ENCODE data around the gene DNAAF1.

The DNAAF1 gene

GRCh38 chr16:84137769-84138357 is 7.2 kb upstream of the DNAAF1 start:
- TF ChIP-seq CTCF (IDR thresholded peaks at IDR 0.05; ENCODE audit: low read depth, low read length) (no peak), EZH2phosphoT487 (IDR thresholded peaks at IDR 0.05; ENCODE audit: low read depth) (no peak)
- H3K4me2 ChIP-seq (ENCODE audit: low read length): no peak overlapping the region
- peaks cover 11% of the 10 kb centered on the region for H3K4me1 ChIP-seq (ENCODE audit: low read length)
- no peak overlapping the region for H3K4me3 ChIP-seq (ENCODE audit: low read length)
- no peaks in the 10 kb centered on the region for H3K27me3 ChIP-seq (ENCODE audit: low read depth, low read length)
- no peak overlapping the region for H3K27ac ChIP-seq (ENCODE audit: low read length)
- H3K36me3 ChIP-seq (replicated peaks; ENCODE audit: low read depth, low read length): no peaks in the 10 kb centered on the region
- H4K20me1 ChIP-seq (ENCODE audit: insufficient read depth, low read length): peaks cover 4% of the 10 kb centered on the region; the same call in 1 of the 2 replicates
- H3K79me2 ChIP-seq (ENCODE audit: low read length): no peaks in the 10 kb centered on the region
- no peak overlapping the region for H3K9ac ChIP-seq (ENCODE audit: low read length)
- no peaks in the 10 kb centered on the region for H3K9me3 ChIP-seq (ENCODE audit: insufficient read depth, low read length)
- no peak overlapping the region for H2AFZ ChIP-seq (ENCODE audit: low read depth, low read length)

- Histone ChIP-seq H3K4me3 (ENCODE audit: low read length) (no peak overlapping the region), H3K9me3 (ENCODE audit: insufficient read depth, low read length) (no peaks in the 10 kb centered on the region), H3K27me3 (ENCODE audit: low read depth, low read length) (no peaks in the 10 kb centered on the region), H3K27ac (ENCODE audit: low read length) (no peak overlapping the region), H3K9ac (ENCODE audit: low read length) (no peak overlapping the region), H3K4me2 (ENCODE audit: low read length) (no peak overlapping the region), H3K4me1 (ENCODE audit: low read length) (peaks cover 11% of the 10 kb centered on the region), H3K36me3 (replicated peaks; ENCODE audit: low read depth, low read length) (no peaks in the 10 kb centered on the region), H4K20me1 (ENCODE audit: insufficient read depth, low read length) (peaks cover 4% of the 10 kb centered on the region; the same call in 1 of the 2 replicates), H2AFZ (ENCODE audit: low read depth, low read length) (no peak overlapping the region), H3K79me2 (ENCODE audit: low read length) (no peaks in the 10 kb centered on the region)
- no peak for TF ChIP-seq CTCF (IDR thresholded peaks at IDR 0.05; ENCODE audit: low read depth, low read length)
- no peak for TF ChIP-seq EZH2phosphoT487 (IDR thresholded peaks at IDR 0.05; ENCODE audit: low read depth)
Observed at GRCh38 chr16:84138500-84138823, 6.6 kb upstream of the DNAAF1 start.

GRCh38 chr16:84138824-84139627 is 6.1 kb upstream of the DNAAF1 start:
- Histone ChIP-seq H3K79me2 (ENCODE audit: low read length) (0 out of 2 replicates have a peak, but pooled peaks cover under 1% of the 10 kb centered on the region), H3K9me3 (ENCODE audit: insufficient read depth, low read length) (no peaks in the 10 kb centered on the region), H3K27me3 (ENCODE audit: low read depth, low read length) (no peaks in the 10 kb centered on the region), H3K4me1 (ENCODE audit: low read length) (peaks cover 11% of the 10 kb centered on the region), H4K20me1 (ENCODE audit: insufficient read depth, low read length) (peaks cover 4% of the 10 kb centered on the region; the same call in 1 of the 2 replicates), H3K36me3 (replicated peaks; ENCODE audit: low read depth, low read length) (no peaks in the 10 kb centered on the region), H3K4me2 (ENCODE audit: low read length) (no peak overlapping the region), H3K4me3 (ENCODE audit: low read length) (no peak overlapping the region), H3K9ac (ENCODE audit: low read length) (no peak overlapping the region), H2AFZ (ENCODE audit: low read depth, low read length) (no peak overlapping the region), H3K27ac (ENCODE audit: low read length) (no peak overlapping the region)
- TF ChIP-seq CTCF (IDR thresholded peaks at IDR 0.05; ENCODE audit: low read depth, low read length) (no peak), EZH2phosphoT487 (IDR thresholded peaks at IDR 0.05; ENCODE audit: low read depth) (no peak)

- H3K36me3 ChIP-seq (replicated peaks; ENCODE audit: low read depth, low read length): no peaks in the 10 kb centered on the region
Observed at GRCh38 chr16:84139628-84140258, 5.4 kb upstream of the DNAAF1 start.

More at GRCh38 chr16:84139628-84140258, 5.4 kb upstream of the DNAAF1 start:
- Histone ChIP-seq H3K9me3 (ENCODE audit: insufficient read depth, low read length) (no peaks in the 10 kb centered on the region), H3K4me3 (ENCODE audit: low read length) (no peak overlapping the region), H3K9ac (ENCODE audit: low read length) (no peak overlapping the region), H4K20me1 (ENCODE audit: insufficient read depth, low read length) (peaks cover 4% of the 10 kb centered on the region; the same call in 1 of the 2 replicates), H2AFZ (ENCODE audit: low read depth, low read length) (no peak overlapping the region), H3K27ac (ENCODE audit: low read length) (no peak overlapping the region), H3K4me2 (ENCODE audit: low read length) (no peak overlapping the region), H3K4me1 (ENCODE audit: low read length) (peaks cover 11% of the 10 kb centered on the region), H3K79me2 (ENCODE audit: low read length) (peaks cover 4% of the 10 kb centered on the region; the same call in 1 of the 2 replicates), H3K27me3 (ENCODE audit: low read depth, low read length) (no peaks in the 10 kb centered on the region)
- TF ChIP-seq CTCF (IDR thresholded peaks at IDR 0.05; ENCODE audit: low read depth, low read length): no peak
- no peak for TF ChIP-seq EZH2phosphoT487 (IDR thresholded peaks at IDR 0.05; ENCODE audit: low read depth)

Measured in OCI-LY3 (cell line).